GM21381 (cell line): ENCODE data around the gene TDRD7.
"Not testable (repeated sequence)": the region's sequence is repeated elsewhere in the genome, so short reads cannot be mapped to it uniquely, and the experiment has no call there.

Experiments used
- ATAC-seq: cut with Tn5 transposase; IDR thresholded peaks from one replicate; pipeline ENCODE4 v1.9.1; 2021; ENCODE audit warnings: mild to moderate bottlenecking, moderate library complexity; ENCODE audit not compliant: unreplicated experiment

Gene TDRD7

GRCh38 chr9:97419309-97419867, 7.5 kb downstream of the TDRD7 start:
- no peak for ATAC-seq

- no peak for ATAC-seq
Observed at GRCh38 chr9:97425336-97425972, 13.6 kb downstream of the TDRD7 start.

GRCh38 chr9:97425973-97426336, 14.1 kb downstream of the TDRD7 start:
- no peak for ATAC-seq

- no peak for ATAC-seq
Observed at GRCh38 chr9:97427885-97428284, 16.0 kb downstream of the TDRD7 start.

GRCh38 chr9:97430316-97431043, 18.6 kb downstream of the TDRD7 start:
- ATAC-seq, result no peak

- ATAC-seq, result no peak
Observed at GRCh38 chr9:97431044-97431441, 19.1 kb downstream of the TDRD7 start.

- no peak for ATAC-seq
Observed at GRCh38 chr9:97431549-97432143, 19.8 kb downstream of the TDRD7 start.

GRCh38 chr9:97437051-97437600, 25.2 kb downstream of the TDRD7 start:
- ATAC-seq, result no peak

GRCh38 chr9:97438257-97438656, 26.4 kb downstream of the TDRD7 start:
- no peak for ATAC-seq

GRCh38 chr9:97438666-97439065, 26.8 kb downstream of the TDRD7 start:
- no peak for ATAC-seq

- no peak for ATAC-seq
Observed at GRCh38 chr9:97440160-97440559, 28.3 kb downstream of the TDRD7 start.

GRCh38 chr9:97441729-97442128, 29.8 kb downstream of the TDRD7 start:
- ATAC-seq, result no peak

- ATAC-seq, result no peak
Observed at GRCh38 chr9:97445119-97445701, 33.3 kb downstream of the TDRD7 start.

GRCh38 chr9:97447001-97447400, 35.1 kb downstream of the TDRD7 start:
- no peak for ATAC-seq

- ATAC-seq, result not testable (repeated sequence)
Observed at GRCh38 chr9:97453573-97453972, 41.7 kb downstream of the TDRD7 start.

GRCh38 chr9:97456841-97457240, 44.9 kb downstream of the TDRD7 start:
- ATAC-seq, result not testable (repeated sequence)

GRCh38 chr9:97459326-97459725, 47.4 kb downstream of the TDRD7 start:
- ATAC-seq, result no peak

- ATAC-seq, result no peak
Observed at GRCh38 chr9:97462159-97462558, 50.3 kb downstream of the TDRD7 start.

- ATAC-seq, result no peak
Observed at GRCh38 chr9:97462914-97463313, 51.0 kb downstream of the TDRD7 start.

- ATAC-seq, result peak; percentile 75
Observed at GRCh38 chr9:97468658-97469448, 57.0 kb downstream of the TDRD7 start.
